ENCODE data around the gene SLC45A2.

DNA sequence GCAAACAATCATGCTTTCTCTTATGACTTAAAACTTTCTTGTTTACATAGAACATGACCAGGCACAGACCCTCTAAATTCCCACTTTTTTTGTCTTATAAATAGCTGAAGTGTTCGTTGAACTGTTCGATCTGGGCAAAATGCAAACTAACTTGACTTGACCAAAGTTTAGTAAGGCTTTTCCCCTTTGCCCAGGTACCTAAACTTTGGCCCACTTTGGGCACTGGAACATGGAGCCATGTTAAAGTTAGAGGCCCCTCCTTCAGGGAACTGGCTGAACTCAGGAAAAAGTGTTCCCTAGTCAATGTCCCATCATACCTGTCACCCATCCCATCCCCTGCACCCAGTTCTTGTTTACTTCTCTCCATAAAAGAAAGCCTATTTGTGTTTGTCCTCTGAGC lies 32.8 kb upstream of the SLC45A2 start:
- no peak for TF ChIP-seq YY1 (IDR thresholded peaks at IDR 0.05; ENCODE audit: insufficient read depth, insufficient read length)
- no peak for TF ChIP-seq ZNF274 (IDR thresholded peaks at IDR 0.05; ENCODE audit: low read depth, low read length)
- TF ChIP-seq SUZ12 (IDR thresholded peaks at IDR 0.05; ENCODE audit: extremely low read depth, insufficient read depth, insufficient read length): no peak
